K562 (cell line): Measurements from ENCODE around the gene EVPL. TPM values are rescaled to one million over a fixed set of nuclear protein-coding genes. Genes with fewer than 3 reads are reported as not detected.

Source experiments
- ATAC-seq: fragments of 200-7000 bp; cut with Tn5 transposase; 3 replicates; pipeline ENCODE4 v1.9.1; 2020; ENCODE audit warnings: moderate library complexity
- BruUV-seq: library from RNA; stranded (reverse); fragments of 400-500 nt; replicated peaks from 2 replicates; lab custom pipeline; 2021; lab: Mats Ljungman, UMichigan
- CTCF ChIA-PET: fragments of 300-600 bp; formaldehyde crosslinking; extraction: SDS; loops from one replicate; lab custom pipeline; 2021; ENCODE audit warnings: low intra/inter-chr PET ratio; lab: Yijun Ruan, JAX
- POLR2A ChIA-PET: fragments of 300-600, 350-650 bp; sonication (Branson Sonifier 250); formaldehyde crosslinking; extraction: SDS; loops from one replicate; lab custom pipeline; 2021; ENCODE audit warnings: antibody characterized with exemption, inconsistent platforms; lab: Yijun Ruan, JAX
- DNase-seq, 4 experiments: peaks; one replicate each; pipeline versions ENCODE4 v3.0.0 to v3.0.0-alpha.2; 2011 to 2018; ENCODE audit warnings: low spot score in 3 of 4, mixed read lengths in 3 of 4; ENCODE audit errors: extremely low read depth in 1 of 4
- FAIRE-seq: peaks from 2 replicates; lab custom pipeline; 2011; peaks lifted over from hg19 to GRCh38; lab: Jason Lieb, UNC
- H2AFZ ChIP-seq: 2 replicates; pipeline ENCODE4 v1.6.0; 2011; ENCODE audit warnings: low read depth, low read length, control low read depth, inconsistent platforms
- H3K27ac ChIP-seq: fragments of 200-600 bp; 3 replicates; pipeline ENCODE4 v1.8.0; 2011; ENCODE audit warnings: low read depth, mild to moderate bottlenecking, control low read depth, inconsistent platforms, low read length, moderate library complexity, mixed read lengths; ENCODE audit errors: extremely low read depth
- H3K27me3 ChIP-seq, 2 experiments: fragments of 300-600 bp in 1 of 2; 2 replicates in 1 of 2; 3 replicates in 1 of 2; pipeline versions ENCODE4 v1.6.0 to v1.8.0; 2011; ENCODE audit warnings: inconsistent platforms in 2 of 2, low read length in 2 of 2, mild to moderate bottlenecking in 1 of 2, mixed read lengths in 1 of 2, moderate library complexity in 1 of 2; ENCODE audit not compliant: control insufficient read depth in 2 of 2, insufficient read depth in 2 of 2
- H3K36me3 ChIP-seq: fragments of 300-600 bp; 3 replicates; pipeline ENCODE4 v1.8.0; 2011; ENCODE audit warnings: mild to moderate bottlenecking, low read length, inconsistent platforms; ENCODE audit not compliant: control insufficient read depth, insufficient read depth
- H3K4me1 ChIP-seq, 2 experiments: fragments of 200-600 bp in 1 of 2; replicated peaks in 1 of 2; 2 replicates in 1 of 2; 3 replicates in 1 of 2; pipeline versions ENCODE4 v1.5.1 to v1.8.0; 2011; ENCODE audit warnings: inconsistent platforms in 2 of 2, low read length in 2 of 2, mild to moderate bottlenecking in 1 of 2, mixed read lengths in 1 of 2, moderate library complexity in 1 of 2; ENCODE audit not compliant: control insufficient read depth in 2 of 2, insufficient read depth in 2 of 2
- H3K4me2 ChIP-seq: 2 replicates; pipeline ENCODE4 v1.6.1; 2011; ENCODE audit warnings: low read length, control low read depth, inconsistent platforms, mixed read lengths; ENCODE audit not compliant: insufficient read depth
- H3K4me3 ChIP-seq: fragments of 200-600 bp; sonication (generic), shearing (Covaris generic); 2 replicates; pipeline ENCODE4 v1.5.1; 2016; ENCODE audit warnings: control low read depth, inconsistent platforms
- H3K79me2 ChIP-seq: fragments of 200-600 bp; 3 replicates; pipeline ENCODE4 v1.8.0; 2011; ENCODE audit warnings: low read length, inconsistent platforms; ENCODE audit not compliant: control insufficient read depth, insufficient read depth
- H3K9ac ChIP-seq, 2 experiments: 2 replicates each; pipeline versions ENCODE4 v1.6.0 to v1.6.1; 2011; ENCODE audit warnings: low read depth in 2 of 2, low read length in 2 of 2, control low read depth in 1 of 2, inconsistent platforms in 1 of 2, mild to moderate bottlenecking in 1 of 2, mixed read lengths in 1 of 2; ENCODE audit not compliant: insufficient read depth in 1 of 2
- H3K9me1 ChIP-seq: one replicate; pipeline ENCODE4 v1.6.0; 2011; ENCODE audit warnings: inconsistent platforms, mild to moderate bottlenecking, low read length, moderate library complexity; ENCODE audit not compliant: control insufficient read depth, insufficient read depth
- H3K9me3 ChIP-seq: replicated peaks from 2 replicates; pipeline ENCODE4 v1.5.1; 2011; ENCODE audit warnings: low read depth, low read length, inconsistent platforms; ENCODE audit not compliant: control insufficient read depth, insufficient read depth
- H4K20me1 ChIP-seq: replicated peaks from 2 replicates; pipeline ENCODE4 v1.6.1; 2011; ENCODE audit warnings: low read length, inconsistent platforms, mixed read lengths; ENCODE audit not compliant: control insufficient read depth, insufficient read depth
- CHCHD3 ChIP-seq: fragments of 250-450 bp; sonication (Bioruptor Pico); IDR thresholded peaks from 2 replicates; pipeline ENCODE4 v2.1.2; 2022; ENCODE audit warnings: mild to moderate bottlenecking
- CHD2 ChIP-seq: IDR thresholded peaks from 2 replicates; pipeline ENCODE4 v1.6.1; 2011; ENCODE audit warnings: low read depth, low read length
- ELF4 ChIP-seq: fragments of 450-650 bp; formaldehyde crosslinking; IDR thresholded peaks from 2 replicates; pipeline ENCODE4 v1.4.0; 2022; ENCODE audit warnings: missing genetic modification characterization
- EWSR1 ChIP-seq: fragments of 450-650 bp; IDR thresholded peaks from 2 replicates; pipeline ENCODE4 v1.6.1; 2018; ENCODE audit warnings: borderline replicate concordance, mild to moderate bottlenecking, low read depth, moderate library complexity; ENCODE audit not compliant: partially characterized antibody
- HDAC6 ChIP-seq: IDR thresholded peaks from 2 replicates; pipeline ENCODE4 v1.6.1; 2012; ENCODE audit warnings: low read depth, mild to moderate bottlenecking, control low read depth, inconsistent platforms, low read length, moderate library complexity
- HEY1 ChIP-seq: fragments of 250-450 bp; sonication (Bioruptor Pico); IDR thresholded peaks from 2 replicates; pipeline ENCODE4 v1.5.0; 2020; ENCODE audit warnings: mild to moderate bottlenecking, moderate library complexity, borderline replicate concordance
- HNRNPL ChIP-seq: fragments of 200-400 bp; formaldehyde crosslinking; IDR thresholded peaks from 2 replicates; pipeline ENCODE4 v1.6.1; 2017; ENCODE audit warnings: low read depth, mild to moderate bottlenecking, low read length
- NR3C1 ChIP-seq: sonication (generic); formaldehyde crosslinking; IDR thresholded peaks from 2 replicates; pipeline ENCODE4 v1.8.1; 2022; ENCODE audit warnings: missing genetic modification reagents
- RBM15 ChIP-seq: fragments of 200-400 bp; formaldehyde crosslinking; IDR thresholded peaks from 2 replicates; pipeline ENCODE4 v1.6.1; 2018; ENCODE audit warnings: mild to moderate bottlenecking, low read length, moderate library complexity; ENCODE audit not compliant: insufficient read depth
- THRAP3 ChIP-seq: fragments of 450-650 bp; IDR thresholded peaks from 2 replicates; pipeline ENCODE4 v1.6.1; 2016; ENCODE audit warnings: mild to moderate bottlenecking, inconsistent platforms, borderline replicate concordance
- YY1 ChIP-seq, 3 experiments: IDR thresholded peaks; 2 replicates each; pipeline ENCODE4 v1.6.1; 2011; ENCODE audit warnings: low read length in 2 of 3, mild to moderate bottlenecking in 2 of 3, moderate library complexity in 2 of 3, borderline replicate concordance in 1 of 3, control low read depth in 1 of 3, low read depth in 1 of 3; ENCODE audit not compliant: insufficient read depth in 3 of 3, insufficient replicate concordance in 2 of 3, control insufficient read depth in 1 of 3, insufficient read length in 1 of 3; ENCODE audit errors: extremely low read depth in 1 of 3
- ZC3H4 ChIP-seq: sonication (generic); formaldehyde crosslinking; IDR thresholded peaks from 2 replicates; pipeline ENCODE4 v1.9.0; 2021; ENCODE audit warnings: missing genetic modification reagents, borderline replicate concordance
- ZNF217 ChIP-seq: sonication (generic); formaldehyde crosslinking; IDR thresholded peaks from 2 replicates; pipeline ENCODE4 v1.8.0; 2022; ENCODE audit warnings: mild to moderate bottlenecking, missing genetic modification reagents
- WGBS: fragments of 100-300 bp; shearing (Covaris generic); methylation state at CpG from one replicate; pipeline ENCODE4 v1.1.6; 2016; ENCODE audit warnings: low coverage, mixed read lengths; ENCODE audit not compliant: insufficient coverage; ENCODE audit errors: missing lambda C conversion rate; 5-methylcytosine and 5-hydroxymethylcytosine counted together
- in situ Hi-C: fragments of 300-500 bp; cut with MboI; formaldehyde crosslinking; loops from 4 replicates; pipeline ENCODE4 v1.15.0; 2018; ENCODE audit warnings: inconsistent platforms, mixed read lengths
- intact Hi-C: fragments of 100-400 bp; cut with micrococcal nuclease; formaldehyde crosslinking; loops from 2 replicates; pipeline ENCODE4 v1.14.2; 2022
- polyA plus RNA-seq, 8 experiments: library from polyadenylated mRNA; depleted of rRNA in 4 of 8; stranded (reverse) in 5 of 8; unstranded in 3 of 8; fragments of >200 nt; fragmentation: Nextera tagmentation in 2 of 8; fragmentation: Illumina TruSeq in 1 of 8; extraction: Ambion mirVana in 2 of 8; extraction: Trizol in 1 of 8; gene quantifications; 2 replicates each; pipeline versions ENCODE4 v1.2.1 to v1.2.3, GENCODE V29; 2011 to 2014; ENCODE audit warnings: inconsistent platforms in 1 of 8, missing spikeins in 1 of 8
- total RNA-seq, 7 experiments: library from RNA; depleted of rRNA in 6 of 7; stranded (reverse); fragments of >200 nt in 6 of 7; fragmentation: Illumina TruSeq in 2 of 7; extraction: Trizol in 2 of 7; gene quantifications; 2 replicates each; pipeline versions ENCODE4 v1.2.1 to v1.2.3, GENCODE V29; 2011 to 2021; ENCODE audit warnings: low replicate concordance in 1 of 7
- TF ChIP-seq, protein P1 (sequence below): fragments of 450-650 bp; formaldehyde crosslinking; IDR thresholded peaks from 2 replicates; pipeline ENCODE4 v1.4.0; 2020; ENCODE audit warnings: mild to moderate bottlenecking, mixed read lengths

Gene EVPL
- total and polyA plus RNA-seq, 9 of the 15 experiments (the other 6 are each of a cell fraction or from before 2014, with no cell fraction given), result 0.08 to 0.18 (median 0.16) TPM; not detected in 5

DNA sequence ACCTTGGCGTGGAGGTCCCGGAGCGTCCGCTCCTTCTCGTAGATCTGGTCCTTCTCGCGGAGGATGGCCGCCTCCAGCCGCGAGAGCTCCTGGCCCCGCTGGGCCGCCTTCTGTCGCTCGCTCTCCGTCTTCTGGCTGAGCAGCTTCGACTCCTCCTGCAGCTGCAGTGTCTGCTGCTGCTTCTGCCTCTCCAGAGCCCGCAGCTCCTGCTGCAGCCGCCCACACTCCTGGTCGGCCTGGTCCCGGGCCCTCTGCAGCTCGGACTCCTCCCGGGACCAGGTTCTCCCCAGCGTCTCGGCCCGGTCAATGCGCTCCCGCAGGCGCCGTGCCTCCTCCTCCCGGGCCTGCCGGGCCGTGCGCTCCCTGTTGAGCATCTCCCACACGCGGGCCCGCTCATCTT lies 18.9 kb downstream of the EVPL start:
- DNase-seq (no peak), ATAC-seq (no peak), FAIRE-seq (no peak)
- CTCF ChIA-PET, result no interaction called here
- H3K4me3 ChIP-seq, result no peak overlapping the region
- intact Hi-C loops (loop anchor here (10.0 kb wide), 1 partner anchor 253 kb away; no protein-coding TSS in a partner anchor), in situ Hi-C loops (loop anchor here (5.0 to 10.0 kb wide), 3 partner anchors 101 to 284 kb away; a partner anchor contains a TSS)
- POLR2A ChIA-PET, result interaction anchor here (0.6 to 2.0 kb wide), 8 partner anchors 11 to 260 kb away, joined by 3 to 9 read pairs (median 4); no protein-coding TSS in a partner anchor
- no peaks in the 10 kb centered on the region for H4K20me1 ChIP-seq
- H3K36me3 ChIP-seq, result peaks cover 7% of the 10 kb centered on the region; the same call in 2 of the 3 replicates
- no peaks in the 10 kb centered on the region for H3K79me2 ChIP-seq
- no peak overlapping the region for H3K9ac ChIP-seq
- no peaks in the 10 kb centered on the region for H3K9me3 ChIP-seq
- H2AFZ ChIP-seq, result no peak overlapping the region
- H3K9me1 ChIP-seq, result no peaks in the 10 kb centered on the region
- peaks cover 37 to 52% of the 10 kb centered on the region in 2 experiments for H3K27me3 ChIP-seq
- no peak overlapping the region for H3K4me2 ChIP-seq
- no peak overlapping the region for H3K27ac ChIP-seq
- 25% methylated on average over 31 of the region's 36 CpGs for WGBS
- TF ChIP-seq ZNF217 (CRISPR knock-in tag) (no peak), HDAC6 (0 out of 2 replicates have a peak, but pooled peaks have one; percentile 20)
- H3K4me1 ChIP-seq, result peaks cover 0 to 34% of the 10 kb centered on the region in 2 experiments; a peak in 3 of 5 replicates
- BruUV-seq, result no TSS peak

DNA sequence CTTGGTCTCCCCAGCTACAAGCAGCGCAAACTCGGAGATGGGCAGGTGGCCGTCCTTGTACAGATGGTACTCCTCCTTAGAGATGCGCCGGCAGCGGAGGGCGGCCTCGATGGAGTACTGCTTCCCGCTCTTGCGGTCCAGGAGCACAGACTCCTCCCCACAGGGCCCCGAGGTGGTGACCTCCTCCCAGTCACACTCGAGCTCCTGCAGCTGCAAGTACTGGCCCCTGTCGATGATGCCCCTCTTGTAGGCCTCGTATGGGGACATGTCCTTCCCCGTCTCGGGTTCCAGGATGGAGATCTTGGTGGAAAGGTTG lies 19.3 kb downstream of the EVPL start:
- Histone ChIP-seq H3K9me3 (no peaks in the 10 kb centered on the region), H3K9me1 (no peaks in the 10 kb centered on the region), H3K36me3 (peaks cover 7% of the 10 kb centered on the region; the same call in 2 of the 3 replicates), H3K79me2 (no peaks in the 10 kb centered on the region), H3K4me2 (no peak overlapping the region), H3K27ac (no peak overlapping the region), H3K4me1 (peaks cover 0 to 34% of the 10 kb centered on the region in 2 experiments; a peak in 3 of 5 replicates), H3K9ac (no peak overlapping the region), H2AFZ (no peak overlapping the region), H3K27me3 (peaks cover 37 to 52% of the 10 kb centered on the region in 2 experiments), H3K4me3 (no peak overlapping the region), H4K20me1 (no peaks in the 10 kb centered on the region)
- ATAC-seq, result no peak
- CTCF ChIA-PET, result no interaction called here
- WGBS, result 17% methylated on average over 14 of the region's 16 CpGs
- BruUV-seq, result no TSS peak
- no peak for DNase-seq
- intact Hi-C loops, result loop anchor here (10.0 kb wide), 1 partner anchor 253 kb away; no protein-coding TSS in a partner anchor
- FAIRE-seq, result no peak
- POLR2A ChIA-PET, result interaction anchor here (0.7 to 1.8 kb wide), 7 partner anchors 11 to 260 kb away, joined by 3 to 5 read pairs (median 4); no protein-coding TSS in a partner anchor
- no peak for TF ChIP-seq CHD2
- no peak for TF ChIP-seq ZNF217 (CRISPR knock-in tag)
- no peak for TF ChIP-seq NR3C1 (CRISPR knock-in tag)
- TF ChIP-seq RBM15, result no peak
- TF ChIP-seq CHCHD3 (CRISPR knock-in tag), result no peak
- TF ChIP-seq EWSR1, result no peak
- TF ChIP-seq YY1 (IDR thresholded peaks at IDR 0.05; ENCODE audit: borderline replicate concordance in 1 of 3, control insufficient read depth in 1 of 3, extremely low read depth in 1 of 3, insufficient read depth in 3 of 3, insufficient read length in 1 of 3, insufficient replicate concordance in 2 of 3, low read depth in 1 of 3, low read length in 2 of 3), result no peak
- no peak for TF ChIP-seq ELF4 (CRISPR knock-in tag)
- TF ChIP-seq HEY1, result no peak
- TF ChIP-seq HNRNPL, result no peak
- TF ChIP-seq THRAP3, result no peak
- no peak for TF ChIP-seq ZC3H4 (CRISPR knock-in tag)
- TF ChIP-seq, protein P1, sequence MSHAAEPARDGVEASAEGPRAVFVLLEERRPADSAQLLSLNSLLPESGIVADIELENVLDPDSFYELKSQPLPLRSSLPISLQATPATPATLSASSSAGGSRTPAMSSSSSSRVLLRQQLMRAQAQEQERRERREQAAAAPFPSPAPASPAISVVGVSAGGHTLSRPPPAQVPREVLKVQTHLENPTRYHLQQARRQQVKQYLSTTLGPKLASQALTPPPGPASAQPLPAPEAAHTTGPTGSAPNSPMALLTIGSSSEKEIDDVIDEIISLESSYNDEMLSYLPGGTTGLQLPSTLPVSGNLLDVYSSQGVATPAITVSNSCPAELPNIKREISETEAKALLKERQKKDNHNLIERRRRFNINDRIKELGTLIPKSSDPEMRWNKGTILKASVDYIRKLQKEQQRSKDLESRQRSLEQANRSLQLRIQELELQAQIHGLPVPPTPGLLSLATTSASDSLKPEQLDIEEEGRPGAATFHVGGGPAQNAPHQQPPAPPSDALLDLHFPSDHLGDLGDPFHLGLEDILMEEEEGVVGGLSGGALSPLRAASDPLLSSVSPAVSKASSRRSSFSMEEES (CRISPR knock-in tag), result no peak
- in situ Hi-C loops, result loop anchor here (5.0 to 10.0 kb wide), 3 partner anchors 101 to 284 kb away; a partner anchor contains a TSS
